Measurements from ENCODE around the gene HEPACAM2. TPM values are rescaled to one million over a fixed set of nuclear protein-coding genes. Genes with fewer than 3 reads are reported as not detected.

Gene HEPACAM2
- total RNA-seq, 1 experiment from 2014 or later, result not detected

GRCh38 chr7:93146472-93147141 lies 79.7 kb downstream of the HEPACAM2 start:
- H2BK5ac ChIP-seq (ENCODE audit: insufficient read length, low read length), result no peak overlapping the region
- no peak overlapping the region for H3K56ac ChIP-seq (ENCODE audit: insufficient read length, low read depth, low read length)
- no peaks in the 10 kb centered on the region for H3K27me3 ChIP-seq (ENCODE audit: insufficient read depth, low read length)
- no CpG with 5 or more reads among the region's 5 CpGs for WGBS (ENCODE audit: extremely low coverage, insufficient read length, low lambda C conversion rate)
- no peak overlapping the region for H2BK120ac ChIP-seq (ENCODE audit: low read depth, low read length, poor library complexity, severe bottlenecking)
- H4K8ac ChIP-seq (replicated peaks; ENCODE audit: insufficient read length, low read depth, low read length), result no peak overlapping the region
- H3K4me1 Mint-ChIP-seq, result peaks cover 3 to 15% of the 10 kb centered on the region in 2 experiments; a peak in 3 of 4 replicates
- no peaks in the 10 kb centered on the region for H3K79me2 ChIP-seq (ENCODE audit: insufficient read depth, low read length)
- H3K9me3 ChIP-seq (ENCODE audit: control insufficient read depth, low read depth, low read length), result no peaks in the 10 kb centered on the region
- TF ChIP-seq CTCF (conservative IDR thresholded peaks at IDR 0.05), result no peak
- H4K20me1 ChIP-seq (ENCODE audit: control insufficient read depth, insufficient read depth, insufficient read length), result peaks cover 3% of the 10 kb centered on the region
- H3K27me3 Mint-ChIP-seq (ENCODE audit: low read depth), result no peaks in the 10 kb centered on the region; the same call in none of the 2 replicates
- no peaks in the 10 kb centered on the region for H3K79me1 ChIP-seq (ENCODE audit: insufficient read depth, low read depth, low read length, poor library complexity, severe bottlenecking)
- no peak overlapping the region for H3T11ph ChIP-seq (ENCODE audit: low read length)
- no peak overlapping the region for H3K9ac ChIP-seq (ENCODE audit: extremely low read depth, insufficient read length, low read length)
- H2BK15ac ChIP-seq (ENCODE audit: low read depth, low read length), result no peak overlapping the region
- no peak overlapping the region for H2BK12ac ChIP-seq (ENCODE audit: insufficient read length, low read depth, low read length)
- H3K4me2 ChIP-seq (ENCODE audit: insufficient read depth, insufficient read length, low read length), result no peak overlapping the region
- no peak overlapping the region for H3K18ac ChIP-seq (ENCODE audit: insufficient read length, low read depth, low read length)
- H2BK20ac ChIP-seq (ENCODE audit: low read depth, low read length, poor library complexity, severe bottlenecking), result no peak overlapping the region
- H2AK5ac ChIP-seq (ENCODE audit: insufficient read length, low read length), result no peak overlapping the region
- H3K27ac Mint-ChIP-seq, result no peak overlapping the region
- no peak overlapping the region for H3K4ac ChIP-seq (ENCODE audit: low read depth, low read length)
- no peak overlapping the region; the same call in 1 of the 2 replicates for H3K14ac ChIP-seq (ENCODE audit: insufficient read depth, low read length)
- no peaks in the 10 kb centered on the region for H3K23me2 ChIP-seq (ENCODE audit: insufficient read length, low read depth, low read length, poor library complexity, severe bottlenecking)
- no peaks in the 10 kb centered on the region for H3K36me3 Mint-ChIP-seq (ENCODE audit: insufficient read depth in 1 of 3, low read depth in 3 of 3)
- no peaks in the 10 kb centered on the region; the same call in 1 of the 2 replicates for H3K4me1 ChIP-seq (ENCODE audit: insufficient read depth, low read length)
- H3K9me3 Mint-ChIP-seq, result no peaks in the 10 kb centered on the region
- no peak overlapping the region for H3K23ac ChIP-seq (ENCODE audit: insufficient read length, low read depth, low read length)
- no peak for DNase-seq
- H3K4me3 Mint-ChIP-seq, result no peak overlapping the region
- no peak overlapping the region for H4K91ac ChIP-seq (ENCODE audit: insufficient read length, low read depth, low read length)
- no peak overlapping the region for H3K27ac ChIP-seq (ENCODE audit: insufficient read length, low read depth, low read length)
- H4K5ac ChIP-seq (ENCODE audit: insufficient read length, low read depth, low read length), result no peak overlapping the region
- H2AFZ ChIP-seq (ENCODE audit: low read length), result no peak overlapping the region
